GM12801 (cell line): ENCODE measurements around the gene DUSP6.

Source experiments
- TF ChIP-seq, protein P1 (sequence below): IDR thresholded peaks from one replicate; pipeline ENCODE4 v1.5.1; 2011; ENCODE audit warnings: control low read depth; ENCODE audit not compliant: insufficient read length; ENCODE audit errors: extremely low read depth

The DUSP6 gene

DNA sequence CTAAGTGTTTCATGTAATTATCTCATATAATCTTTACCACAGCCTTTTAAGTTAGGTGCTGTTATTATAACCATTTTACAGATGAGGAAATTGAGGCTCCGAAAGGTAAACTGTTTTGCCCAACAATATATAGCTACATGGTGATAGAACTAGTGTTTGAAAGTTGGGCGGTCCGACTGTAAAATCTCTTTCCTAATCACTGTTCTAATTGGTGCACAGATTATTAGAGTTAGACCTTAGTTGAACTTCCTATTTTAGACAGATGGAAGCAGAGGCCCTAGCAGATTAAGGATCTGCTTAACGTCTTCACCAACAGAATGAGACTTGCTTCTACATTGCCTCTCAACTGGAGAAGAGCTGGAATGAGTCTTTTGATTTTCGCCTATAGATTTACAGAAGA lies 30.0 kb upstream of the DUSP6 start:
- TF ChIP-seq, protein P1, sequence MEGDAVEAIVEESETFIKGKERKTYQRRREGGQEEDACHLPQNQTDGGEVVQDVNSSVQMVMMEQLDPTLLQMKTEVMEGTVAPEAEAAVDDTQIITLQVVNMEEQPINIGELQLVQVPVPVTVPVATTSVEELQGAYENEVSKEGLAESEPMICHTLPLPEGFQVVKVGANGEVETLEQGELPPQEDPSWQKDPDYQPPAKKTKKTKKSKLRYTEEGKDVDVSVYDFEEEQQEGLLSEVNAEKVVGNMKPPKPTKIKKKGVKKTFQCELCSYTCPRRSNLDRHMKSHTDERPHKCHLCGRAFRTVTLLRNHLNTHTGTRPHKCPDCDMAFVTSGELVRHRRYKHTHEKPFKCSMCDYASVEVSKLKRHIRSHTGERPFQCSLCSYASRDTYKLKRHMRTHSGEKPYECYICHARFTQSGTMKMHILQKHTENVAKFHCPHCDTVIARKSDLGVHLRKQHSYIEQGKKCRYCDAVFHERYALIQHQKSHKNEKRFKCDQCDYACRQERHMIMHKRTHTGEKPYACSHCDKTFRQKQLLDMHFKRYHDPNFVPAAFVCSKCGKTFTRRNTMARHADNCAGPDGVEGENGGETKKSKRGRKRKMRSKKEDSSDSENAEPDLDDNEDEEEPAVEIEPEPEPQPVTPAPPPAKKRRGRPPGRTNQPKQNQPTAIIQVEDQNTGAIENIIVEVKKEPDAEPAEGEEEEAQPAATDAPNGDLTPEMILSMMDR: no peak

DNA sequence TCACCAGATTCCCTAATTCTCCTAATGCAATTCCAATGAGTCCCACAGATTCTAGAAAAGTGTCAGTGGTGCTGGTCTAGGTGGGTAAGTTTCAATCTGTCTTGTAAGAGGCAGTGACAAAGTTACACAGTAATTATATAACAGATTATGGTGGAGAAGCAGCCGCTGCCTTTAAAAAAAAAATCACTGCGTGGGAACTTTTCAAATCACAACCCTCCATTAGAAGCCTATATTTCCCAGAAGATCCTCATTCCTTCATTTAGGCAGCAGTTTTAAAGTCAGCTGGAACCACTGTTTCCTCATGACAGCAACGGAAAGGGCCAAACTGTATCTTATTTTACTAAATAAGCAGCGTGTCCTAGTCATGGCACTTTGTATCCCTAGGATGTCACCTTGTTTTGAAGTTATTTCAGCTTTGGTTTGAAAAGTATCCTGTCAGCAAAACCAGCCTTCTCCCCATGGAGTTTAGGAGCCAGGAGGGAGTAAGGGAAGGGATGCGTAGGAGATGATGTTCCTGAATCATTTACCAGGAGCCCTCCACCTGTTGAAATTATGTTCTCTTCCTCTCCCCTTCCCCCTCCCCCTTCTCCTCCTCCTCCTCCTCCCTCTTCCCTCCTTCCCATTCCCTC lies 27.7 kb upstream of the DUSP6 start:
- TF ChIP-seq, protein P1: no peak

DNA sequence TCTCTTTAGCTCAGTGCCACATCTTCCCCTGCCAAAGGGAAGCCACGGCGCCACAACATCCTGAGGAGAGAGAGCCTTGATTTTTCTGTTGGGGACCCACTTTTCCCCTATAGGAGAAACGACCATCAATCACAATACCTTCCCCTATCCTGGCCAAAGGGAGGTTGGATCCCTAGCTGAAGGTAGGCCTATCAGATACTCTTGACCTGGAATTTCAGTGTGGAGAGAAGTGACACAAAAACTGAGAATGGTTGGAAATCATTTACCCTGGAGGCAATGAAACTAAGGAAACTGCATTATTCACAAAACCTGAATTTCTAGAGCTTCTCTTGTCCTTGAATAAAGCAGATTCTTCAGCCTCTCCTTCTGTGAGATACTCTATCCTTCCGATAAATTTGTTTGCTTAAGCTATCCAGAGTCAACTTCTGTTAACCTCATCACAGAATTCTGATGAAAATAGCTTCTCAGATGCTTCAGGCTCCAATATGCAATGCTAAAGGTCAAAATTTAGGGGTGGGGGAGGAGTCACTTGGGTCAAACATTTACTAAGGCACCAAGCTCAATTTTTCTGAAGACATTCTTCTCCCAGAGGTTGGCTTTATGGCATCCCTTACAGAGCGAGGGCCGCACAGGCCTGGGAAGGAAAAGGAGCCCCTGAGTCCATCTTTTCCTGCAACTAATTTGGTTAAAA lies 27.0 kb upstream of the DUSP6 start:
- TF ChIP-seq, protein P1: no peak

DNA sequence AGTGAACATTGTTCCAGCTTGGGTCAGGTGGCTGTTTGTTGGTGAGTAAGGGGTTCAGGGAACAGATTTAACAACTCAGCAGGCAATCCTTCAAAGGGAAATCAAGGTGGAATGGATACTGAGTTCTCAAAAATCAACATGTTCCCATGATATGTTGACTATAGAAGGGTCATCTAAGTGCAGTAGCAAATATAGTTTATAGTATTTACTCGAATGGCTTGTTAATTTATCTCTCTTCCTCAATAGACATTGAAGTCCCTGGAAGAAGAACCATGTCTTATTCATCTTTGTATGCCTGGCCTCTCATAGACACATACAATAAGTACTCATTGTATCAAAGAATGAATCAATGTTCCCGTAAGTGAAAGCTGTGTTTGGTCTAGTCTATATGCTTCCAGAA lies 24.5 kb upstream of the DUSP6 start:
- TF ChIP-seq, protein P1: no peak

DNA sequence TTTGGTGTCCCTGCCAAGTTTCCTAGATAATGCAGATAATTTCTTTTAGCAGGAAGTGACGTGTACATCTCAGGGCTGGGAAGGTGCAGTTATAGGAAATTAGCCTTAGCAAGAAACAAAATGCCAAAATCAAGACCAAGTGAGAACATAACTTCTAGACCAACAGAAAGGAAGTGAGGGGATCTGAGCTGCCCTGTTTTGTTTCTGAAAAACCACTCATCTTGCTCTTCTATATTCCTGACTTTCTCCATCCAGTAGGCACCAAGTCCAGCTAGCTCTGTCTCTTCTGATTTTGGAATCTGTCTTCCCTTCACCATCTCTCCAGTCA lies 23.9 kb upstream of the DUSP6 start:
- TF ChIP-seq, protein P1: no peak

DNA sequence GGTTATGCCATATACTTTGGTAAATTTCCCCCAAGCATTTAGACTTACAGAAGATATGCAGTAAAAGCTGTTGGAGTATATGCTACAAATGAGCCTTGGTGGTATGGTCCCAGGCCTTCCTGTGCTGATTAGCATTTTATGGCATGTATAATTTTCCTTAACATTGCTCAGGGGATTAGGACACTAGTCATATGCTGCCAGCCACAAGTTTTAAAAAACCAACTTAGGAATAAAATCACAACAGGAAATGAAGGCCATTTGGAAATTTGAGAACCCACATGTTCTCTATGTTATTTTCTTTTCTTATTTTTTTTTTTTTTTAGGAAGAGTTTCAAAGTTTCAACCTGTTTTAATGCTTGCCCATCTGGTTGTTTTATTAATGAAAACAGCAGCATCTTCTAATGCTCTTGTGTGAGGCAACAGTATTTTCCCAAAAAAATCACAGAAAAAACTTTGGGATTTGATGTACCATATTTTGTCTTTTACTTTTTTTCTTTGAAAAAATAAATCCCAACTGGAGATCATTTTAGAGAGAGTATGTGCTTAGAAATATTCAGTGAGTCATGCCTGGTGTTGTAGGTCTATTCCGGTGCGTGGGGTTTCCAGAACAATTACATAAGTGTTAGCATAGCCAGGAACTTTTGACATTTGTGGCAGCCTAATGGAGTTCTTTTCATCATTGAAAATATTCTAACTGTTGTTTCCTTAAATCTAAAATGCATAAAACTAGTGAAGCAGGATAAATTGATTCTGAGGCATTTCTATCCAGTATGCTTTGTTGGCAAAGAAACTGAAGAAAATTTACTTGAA lies 21.7 kb upstream of the DUSP6 start:
- TF ChIP-seq, protein P1: no peak

DNA sequence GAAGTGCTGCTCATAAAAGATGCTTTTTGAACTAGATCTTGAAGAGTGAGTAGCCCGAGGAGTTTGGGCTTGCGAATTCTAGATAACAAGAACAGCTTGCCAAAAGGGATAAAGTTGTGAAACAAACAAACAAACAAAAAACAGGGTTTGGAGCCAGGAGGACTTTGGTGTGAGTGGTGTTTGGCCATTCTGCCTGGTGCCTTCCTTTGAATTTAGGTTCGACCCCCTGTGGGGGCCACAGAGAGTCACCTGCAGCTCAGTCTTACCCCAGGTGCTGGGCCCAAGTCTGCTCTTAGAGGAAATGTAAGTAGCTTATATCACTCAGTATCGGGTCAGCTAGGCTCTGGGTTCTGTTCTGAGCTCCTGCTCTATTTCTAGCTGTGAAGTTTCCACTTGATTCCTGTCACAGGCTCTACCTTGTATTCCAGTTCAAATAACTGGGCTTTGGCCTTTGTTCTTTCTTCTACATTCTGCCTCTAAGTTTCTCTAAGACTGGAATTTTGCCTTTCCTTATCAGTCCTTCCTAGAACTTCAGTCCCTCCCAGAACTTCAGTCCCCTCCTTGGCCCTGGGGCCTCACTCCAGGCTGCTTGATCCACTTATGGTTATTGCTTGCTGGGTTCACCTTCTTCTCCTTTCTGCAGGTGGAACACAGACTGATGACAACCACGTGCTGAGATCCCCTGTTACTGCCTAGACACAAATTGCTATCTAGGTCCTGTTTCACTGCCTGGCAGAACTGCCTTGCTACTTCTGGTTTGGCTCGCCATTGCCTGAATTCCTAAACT lies 20.5 kb upstream of the DUSP6 start:
- TF ChIP-seq, protein P1: no peak
